HG03280 (cell line): ENCODE data around the gene SCGB2B2.
"Not testable (repeated sequence)": the region's sequence is repeated elsewhere in the genome, so short reads cannot be mapped to it uniquely, and the experiment has no call there.

ENCODE experiments used
- ATAC-seq: cut with Tn5 transposase; IDR thresholded peaks from one replicate; pipeline ENCODE4 v1.9.1; 2021; ENCODE audit warnings: mild to moderate bottlenecking, moderate library complexity; ENCODE audit not compliant: unreplicated experiment

Gene SCGB2B2

GRCh38 chr19:34669305-34669704, 7.7 kb downstream of the SCGB2B2 start:
- ATAC-seq: no peak

DNA sequence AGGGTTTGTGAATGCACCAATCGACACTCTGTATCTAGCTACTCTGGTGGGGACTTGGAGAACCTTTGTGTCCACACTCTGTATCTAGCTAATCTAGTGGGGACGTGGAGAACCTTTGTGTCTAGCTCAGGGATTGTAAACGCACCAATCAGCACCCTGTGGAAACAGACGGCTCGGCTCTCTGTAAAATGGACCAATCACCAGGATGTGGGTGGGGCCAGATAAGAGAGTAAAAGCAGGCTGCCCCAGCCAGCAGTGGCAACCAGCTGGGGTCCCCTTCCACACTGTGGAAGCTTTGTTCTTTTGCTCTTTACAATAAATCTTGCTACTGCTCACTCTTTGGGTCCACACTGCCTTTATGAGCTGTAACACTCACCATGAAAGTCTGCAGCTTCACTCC, 8.3 kb downstream of the SCGB2B2 start:
- not testable (repeated sequence) for ATAC-seq

DNA sequence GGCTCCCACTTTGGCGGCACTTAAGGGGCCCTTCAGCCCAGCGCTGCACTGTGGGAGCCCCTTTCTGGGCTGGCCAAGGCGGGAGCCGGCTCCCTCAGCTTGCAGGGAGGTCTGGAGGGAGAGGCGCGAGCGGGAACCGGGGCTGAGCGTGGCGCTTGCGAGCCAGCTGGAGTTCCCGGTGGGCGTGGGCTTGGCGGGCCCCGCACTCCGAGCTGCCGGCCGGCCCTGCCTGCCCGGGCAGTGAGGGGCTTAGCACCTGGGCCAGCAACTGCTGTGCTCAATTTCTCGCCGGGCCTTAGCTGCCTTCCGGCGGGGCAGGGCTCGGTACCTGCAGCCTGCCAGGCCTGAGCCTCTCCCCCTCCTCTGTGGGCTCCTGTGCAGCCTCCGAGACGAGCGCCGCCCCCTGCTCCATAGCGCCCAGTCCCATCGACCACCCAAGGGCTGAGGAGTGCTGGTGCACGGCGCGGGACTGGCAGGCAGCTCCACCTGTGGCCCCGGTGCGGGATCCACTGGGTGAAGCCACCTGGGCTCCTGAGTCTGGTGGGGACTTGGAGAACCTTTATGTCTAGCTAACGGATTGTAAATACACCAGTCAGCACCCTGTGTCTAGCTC, 8.8 kb downstream of the SCGB2B2 start:
- not testable (repeated sequence) for ATAC-seq

- ATAC-seq: no peak
Observed at GRCh38 chr19:34667349-34668076, 9.4 kb downstream of the SCGB2B2 start.

DNA sequence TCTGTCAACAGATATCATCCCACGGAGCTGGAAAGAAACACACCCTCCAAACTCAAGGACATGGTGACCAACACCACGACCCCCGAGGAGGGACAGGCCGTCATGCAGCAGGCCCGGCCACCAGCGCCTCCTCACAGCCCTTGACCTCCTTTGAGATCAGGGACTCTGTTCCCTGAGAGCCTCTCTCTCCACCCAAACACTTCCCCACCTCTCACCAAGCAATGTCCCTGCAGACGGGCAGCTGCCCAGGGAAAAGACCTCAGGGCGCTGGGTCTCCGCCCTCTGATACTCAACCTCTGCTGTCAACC, 10.0 kb downstream of the SCGB2B2 start:
- ATAC-seq: no peak

DNA sequence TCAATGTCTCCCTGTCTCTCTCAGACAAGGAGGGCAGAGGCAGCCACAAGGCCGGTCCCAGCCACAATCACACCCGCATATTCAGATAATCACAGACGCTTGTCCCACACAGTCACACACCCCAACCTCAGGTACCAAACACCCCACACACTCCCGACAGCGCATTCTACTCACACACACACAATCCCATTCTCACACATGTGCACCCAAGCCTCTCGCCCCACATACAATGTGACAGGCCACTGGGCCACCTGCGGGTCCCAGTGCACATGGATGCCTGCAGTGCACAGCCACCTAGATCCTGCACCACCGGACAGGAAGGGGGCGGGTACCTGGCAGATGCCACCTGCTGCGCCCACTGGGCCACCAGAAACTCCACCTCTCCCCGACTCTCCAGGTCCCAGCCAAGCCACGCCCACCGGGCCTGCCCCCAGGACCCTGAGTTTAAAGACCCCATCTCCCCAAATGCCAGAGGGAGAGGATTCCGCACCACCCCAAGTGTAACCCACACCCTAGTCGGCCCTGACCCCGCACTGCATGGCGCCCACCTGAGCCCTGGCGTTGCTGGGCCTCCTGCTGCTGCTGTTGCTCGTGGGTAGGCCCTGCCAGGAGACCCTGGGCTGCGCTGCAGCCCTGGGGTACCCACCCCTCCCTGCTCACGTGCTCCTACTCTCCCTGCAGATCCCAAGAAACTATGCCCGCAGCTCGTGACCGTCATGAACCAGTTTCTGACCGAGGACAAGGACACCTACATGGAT, 10.6 kb downstream of the SCGB2B2 start:
- no peak for ATAC-seq

DNA sequence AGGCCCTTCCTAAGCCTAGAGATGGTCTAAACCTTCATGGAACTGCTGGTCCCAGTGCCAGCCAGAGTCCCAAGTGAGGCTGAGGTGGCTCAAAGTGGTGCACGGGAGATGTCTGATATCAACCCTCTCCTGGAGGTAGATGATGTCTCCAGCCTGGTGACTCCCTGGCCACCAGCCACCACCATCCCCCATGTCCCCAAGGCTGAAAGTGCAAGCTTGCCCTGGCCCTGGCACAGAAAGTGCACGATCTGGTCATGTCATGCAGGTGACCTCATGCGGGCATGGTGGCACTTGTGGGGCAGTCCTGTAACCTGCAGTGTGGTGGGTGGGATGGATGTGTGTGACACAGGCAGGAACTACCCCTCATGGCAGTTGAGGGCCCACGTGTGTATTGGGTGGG, 11.7 kb downstream of the SCGB2B2 start:
- not testable (repeated sequence) for ATAC-seq

DNA sequence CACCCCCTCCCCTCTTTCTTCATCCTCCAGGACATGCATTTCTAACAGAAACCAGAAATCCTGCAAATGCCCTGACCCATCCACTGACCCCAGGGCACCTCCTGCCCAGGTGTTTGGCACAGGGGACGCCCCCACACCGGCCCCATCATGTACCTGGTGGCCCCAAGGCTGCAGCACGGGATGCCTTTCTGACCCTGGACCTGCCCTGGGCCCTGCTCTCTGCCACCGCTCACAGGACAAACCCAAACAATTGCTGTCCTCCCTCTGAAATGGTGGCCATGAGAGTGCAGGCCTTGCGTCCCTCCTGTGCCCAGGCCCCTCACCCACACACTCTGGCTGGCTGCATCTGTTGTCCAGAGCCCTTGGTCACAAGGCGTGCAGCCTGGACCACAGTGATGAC, 12.1 kb downstream of the SCGB2B2 start:
- ATAC-seq: no peak

- ATAC-seq: no peak
Observed at GRCh38 chr19:34664168-34664567, 12.8 kb downstream of the SCGB2B2 start.

DNA sequence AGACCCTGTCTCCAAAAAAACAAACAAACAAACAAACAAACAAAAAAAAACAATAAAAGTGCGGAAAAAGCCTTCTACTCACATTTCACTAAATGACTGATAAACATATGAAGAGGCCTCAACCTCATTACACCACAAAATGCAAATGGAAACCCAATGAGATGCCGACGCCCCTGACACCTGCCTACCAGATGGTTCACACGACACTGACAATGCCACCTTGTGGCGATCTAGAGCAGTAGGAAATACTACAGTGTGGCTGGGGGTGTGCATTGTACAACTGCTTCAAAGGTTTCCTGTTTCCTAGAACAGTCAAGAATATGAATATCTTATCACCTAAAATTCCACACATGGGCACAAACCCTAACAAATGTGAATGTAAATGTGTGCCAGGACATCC, 14.0 kb downstream of the SCGB2B2 start:
- no peak for ATAC-seq

DNA sequence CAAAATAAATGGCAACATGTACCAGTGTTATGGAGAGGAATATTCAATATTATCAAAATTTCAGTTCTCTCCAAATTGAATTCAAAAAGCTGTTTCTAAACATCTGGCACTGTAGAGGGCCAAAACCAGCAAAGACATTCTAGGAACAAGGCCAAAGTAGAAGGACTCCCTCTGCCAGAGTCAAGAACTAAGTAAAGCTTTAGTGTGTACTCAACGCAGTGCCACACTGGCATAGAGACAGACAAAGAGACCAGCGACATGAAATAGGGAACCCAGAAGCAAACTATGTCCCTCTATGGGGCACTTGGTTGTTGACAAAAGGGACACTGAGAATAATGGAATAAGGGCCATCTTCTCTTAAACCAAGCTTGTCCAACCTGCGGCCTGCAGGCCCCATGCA, 15.6 kb downstream of the SCGB2B2 start:
- no peak for ATAC-seq

DNA sequence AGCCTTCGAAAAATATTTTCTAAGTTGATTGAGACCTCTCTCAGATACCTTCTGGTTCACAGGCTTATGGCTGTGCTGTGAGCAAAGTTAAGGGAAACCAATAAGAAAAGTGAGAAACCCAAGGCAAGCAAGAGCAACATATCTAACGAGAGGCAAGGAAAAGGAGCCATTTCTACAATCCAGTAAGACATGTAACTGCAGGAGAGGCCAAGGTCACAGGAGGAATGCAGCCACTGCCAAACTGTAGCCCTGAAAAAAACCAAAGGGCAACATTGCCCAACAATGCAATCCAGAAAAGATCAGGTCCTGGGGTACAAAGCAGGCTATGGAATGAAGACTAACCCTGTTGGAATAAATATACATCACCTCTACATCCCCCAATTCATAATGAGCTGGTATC, 21.3 kb downstream of the SCGB2B2 start:
- no peak for ATAC-seq

GRCh38 chr19:34654796-34655195, 22.2 kb downstream of the SCGB2B2 start:
- ATAC-seq: no peak

DNA sequence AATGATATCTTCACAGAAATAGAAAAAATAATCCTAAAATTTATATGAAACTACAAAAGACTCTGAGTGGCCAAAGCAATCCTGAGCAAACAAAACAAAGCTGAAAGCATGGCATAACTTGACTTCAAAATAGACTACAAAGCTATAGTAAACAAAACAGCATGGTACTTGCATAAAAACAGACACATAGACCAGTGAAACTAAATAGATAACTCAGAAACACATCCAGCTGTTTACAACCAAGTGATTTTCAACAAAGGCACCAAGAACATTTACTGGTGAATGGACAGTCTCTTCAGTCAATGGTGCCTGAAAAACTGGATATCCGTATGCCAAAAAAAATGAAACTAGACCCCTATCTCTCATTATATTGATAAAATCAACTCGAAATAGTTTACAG, 25.2 kb downstream of the SCGB2B2 start:
- no peak for ATAC-seq

DNA sequence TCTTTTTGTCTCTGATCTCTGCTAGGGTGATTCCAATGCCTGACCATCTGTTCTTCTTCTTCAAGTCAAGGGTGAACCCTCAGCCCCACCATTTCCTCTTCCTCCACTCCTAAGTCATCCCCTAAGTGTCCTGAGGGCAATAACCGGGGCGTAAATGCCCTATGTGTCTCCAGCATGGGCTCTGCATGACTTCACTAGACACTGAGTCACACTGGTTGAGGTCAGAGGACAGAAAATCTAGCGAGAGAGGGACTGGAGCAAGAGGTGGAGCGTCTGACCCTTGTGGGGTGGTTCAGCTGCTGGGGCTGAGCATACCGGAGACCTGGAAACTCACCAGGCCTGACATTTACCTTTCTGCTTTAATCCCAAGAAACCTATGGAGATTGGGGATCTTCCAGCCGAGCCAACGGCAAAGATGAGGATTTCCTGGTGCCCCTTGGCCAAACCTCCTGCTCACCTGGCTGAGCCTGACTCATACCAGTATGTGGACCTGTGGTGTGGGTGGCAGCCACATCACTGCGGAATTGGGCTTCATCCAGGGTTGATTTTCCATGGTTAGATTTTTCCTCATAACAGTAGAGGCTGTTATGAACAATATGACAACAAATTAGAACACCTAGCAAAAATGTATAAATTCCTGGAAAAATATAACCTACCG, 26.9 kb downstream of the SCGB2B2 start:
- ATAC-seq: no peak

- no peak for ATAC-seq
Observed at GRCh38 chr19:34645551-34645950, 31.4 kb downstream of the SCGB2B2 start.

DNA sequence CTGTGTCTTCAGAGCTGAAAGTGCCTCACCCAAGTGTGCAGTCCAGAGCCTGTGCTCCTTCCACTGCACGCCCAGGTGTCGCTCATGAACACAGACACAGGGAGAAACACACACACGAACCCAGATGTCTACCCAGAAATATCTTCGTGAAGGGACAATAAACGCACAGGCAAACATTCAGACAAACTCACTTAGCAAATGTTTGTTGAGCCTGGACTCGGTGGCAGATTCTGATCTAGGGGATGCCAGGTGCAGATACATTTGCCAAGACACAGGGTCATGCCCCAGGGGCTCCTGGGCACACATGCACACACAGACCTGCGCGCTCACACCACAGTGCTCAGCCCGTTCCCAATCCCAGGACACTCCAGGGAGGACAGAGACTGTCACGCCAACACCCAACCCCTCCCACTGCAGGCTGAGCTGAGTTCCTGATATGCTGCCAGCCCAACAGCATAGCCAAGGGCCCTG, 31.9 kb downstream of the SCGB2B2 start:
- ATAC-seq: no peak

- no peak for ATAC-seq
Observed at GRCh38 chr19:34642241-34642640, 34.7 kb downstream of the SCGB2B2 start.

DNA sequence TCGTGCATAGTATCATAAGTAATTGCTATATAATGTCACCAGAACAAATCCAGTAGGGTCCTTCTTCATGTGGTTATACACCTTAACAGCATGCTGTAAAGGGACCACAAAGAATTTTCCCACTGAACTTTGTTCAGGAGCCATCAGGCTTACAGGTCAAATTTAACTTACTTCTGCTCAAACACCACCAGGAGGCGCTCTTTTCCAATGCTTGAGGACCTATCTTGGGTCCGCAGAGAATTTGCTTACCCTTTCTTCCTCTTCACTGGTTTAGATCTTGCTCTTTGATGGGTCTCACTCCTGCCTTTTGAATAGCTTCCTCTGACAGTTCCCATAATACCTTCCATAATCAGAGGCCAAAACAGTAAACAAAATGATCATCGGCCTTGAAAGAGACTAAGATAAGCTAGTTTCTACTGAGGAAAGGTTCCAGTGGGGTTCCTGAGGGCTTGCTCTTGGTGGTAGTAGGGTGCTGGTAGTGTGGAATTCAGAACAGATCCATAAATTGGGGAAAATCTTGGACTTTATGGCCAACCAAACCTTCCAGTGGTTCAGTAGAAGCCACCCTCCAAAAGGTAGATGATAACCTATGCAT, 37.4 kb downstream of the SCGB2B2 start:
- no peak for ATAC-seq

DNA sequence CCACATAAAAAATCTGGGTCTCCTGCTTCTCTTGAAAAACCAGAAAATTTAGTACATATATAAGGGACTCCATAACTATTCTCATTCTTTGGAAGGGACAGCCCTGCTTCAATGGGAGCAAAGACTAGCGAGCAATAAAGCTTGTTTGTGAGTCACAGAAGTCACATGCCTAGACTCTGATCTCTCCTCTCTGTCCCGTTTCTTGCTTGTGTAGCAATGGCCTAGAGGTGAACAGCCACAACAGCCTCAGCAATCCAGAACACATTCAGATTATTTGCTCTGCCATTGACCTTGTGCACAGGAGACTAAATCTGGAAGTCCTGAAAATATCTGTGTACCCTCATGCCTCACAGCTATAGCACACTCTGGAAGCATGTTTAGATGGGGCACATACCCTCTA, 43.2 kb downstream of the SCGB2B2 start:
- no peak for ATAC-seq
